G401.6 (cell line): ENCODE results near the gene MAU2.
"Not testable (repeated sequence)": the region's sequence is repeated elsewhere in the genome, so short reads cannot be mapped to it uniquely, and the experiment has no call there.

Experiments
- FAIRE-seq: peaks from 2 replicates; lab custom pipeline; 2012; peaks lifted over from hg19 to GRCh38; lab: Jason Lieb, UNC

Gene MAU2

DNA sequence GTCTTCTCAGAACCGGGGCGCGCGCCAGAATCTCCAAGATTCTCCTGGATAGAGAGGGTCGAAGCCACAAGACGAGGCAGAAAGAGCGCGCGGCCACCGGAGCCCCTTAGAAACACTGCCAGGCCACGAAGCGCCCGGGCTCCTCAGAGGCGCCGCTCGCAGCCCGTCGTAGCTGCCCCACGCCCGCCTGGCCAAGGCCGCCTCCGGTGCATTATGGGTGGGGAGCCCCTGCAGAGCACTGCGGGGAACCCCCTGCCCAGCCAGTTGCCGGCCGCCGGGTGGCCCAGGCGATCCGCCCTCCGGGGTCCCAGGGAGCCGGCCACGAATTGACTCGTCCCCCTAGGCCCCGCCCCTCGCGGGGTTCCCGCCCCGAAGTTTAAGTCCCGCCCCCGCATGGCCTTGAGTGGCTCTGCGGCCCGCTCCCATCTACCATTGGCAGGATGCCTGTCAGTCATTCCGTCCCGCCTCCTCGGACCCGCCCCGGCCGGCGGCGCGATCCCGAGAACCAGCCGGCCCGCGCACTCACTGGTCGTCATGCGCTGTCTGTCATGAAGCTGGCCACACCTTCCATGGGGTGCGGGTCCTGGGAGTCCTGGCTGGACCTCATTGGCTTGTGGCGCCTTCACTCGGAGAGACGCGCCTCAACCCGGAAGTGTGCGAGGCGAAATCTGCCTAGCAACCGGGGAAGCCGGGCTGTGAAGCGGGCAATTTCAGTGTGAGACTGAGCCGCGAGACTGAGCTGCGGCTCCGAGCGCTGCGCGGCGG is 64.7 kb downstream of the MAU2 start:
- FAIRE-seq = peak; percentile 98

DNA sequence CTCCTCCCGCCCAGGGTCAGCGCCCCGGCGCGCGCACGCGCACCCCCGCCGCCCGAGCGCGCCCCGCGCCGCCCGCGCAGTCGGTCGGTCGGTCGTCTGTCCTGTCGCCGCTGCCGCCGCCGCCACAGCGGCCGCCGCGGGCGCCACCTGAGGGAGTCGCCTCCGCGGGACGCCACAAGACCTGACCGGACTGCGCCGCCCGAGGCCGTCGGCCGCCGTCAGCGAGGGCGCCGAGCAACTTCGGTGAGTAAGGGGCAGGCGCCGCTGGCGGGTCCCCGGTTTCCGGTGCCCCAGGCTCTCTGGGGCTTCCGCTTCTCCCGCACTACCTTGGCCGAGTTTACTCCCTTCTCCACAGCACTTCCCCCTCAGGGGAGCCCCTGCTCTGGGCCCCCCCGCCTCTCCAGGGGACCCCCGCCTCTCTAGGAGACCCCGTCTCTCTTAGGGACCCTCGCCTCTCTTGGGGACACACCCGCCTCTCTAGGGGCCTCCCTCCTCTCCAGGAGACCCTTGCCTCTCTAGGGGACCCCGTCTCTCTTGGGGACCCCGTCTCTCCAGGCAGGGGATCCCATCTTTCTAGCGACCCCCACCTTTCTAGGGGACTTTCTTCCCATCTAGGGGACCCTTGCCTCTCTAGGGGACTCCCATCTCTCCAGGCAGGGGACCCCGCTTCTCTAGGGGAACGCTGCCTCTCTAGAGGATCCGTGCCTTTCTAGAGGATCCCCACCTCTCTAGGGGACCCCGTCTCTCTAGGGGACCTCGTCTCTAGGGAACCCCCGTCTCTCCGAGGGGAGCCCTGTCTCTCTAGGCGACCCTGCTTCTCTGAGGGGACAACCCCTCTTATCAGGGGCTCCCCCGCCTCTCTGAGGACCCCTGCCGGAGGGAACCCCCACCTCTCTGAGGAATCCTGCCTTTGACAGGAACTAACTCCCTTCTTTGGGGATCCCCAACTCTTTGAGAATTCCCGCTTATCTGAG is 65.6 kb downstream of the MAU2 start:
- no peak for FAIRE-seq

GRCh38 chr19:19387108-19387507 is 66.5 kb downstream of the MAU2 start:
- no peak for FAIRE-seq

GRCh38 chr19:19388568-19389555 is 68.2 kb downstream of the MAU2 start:
- no peak for FAIRE-seq

DNA sequence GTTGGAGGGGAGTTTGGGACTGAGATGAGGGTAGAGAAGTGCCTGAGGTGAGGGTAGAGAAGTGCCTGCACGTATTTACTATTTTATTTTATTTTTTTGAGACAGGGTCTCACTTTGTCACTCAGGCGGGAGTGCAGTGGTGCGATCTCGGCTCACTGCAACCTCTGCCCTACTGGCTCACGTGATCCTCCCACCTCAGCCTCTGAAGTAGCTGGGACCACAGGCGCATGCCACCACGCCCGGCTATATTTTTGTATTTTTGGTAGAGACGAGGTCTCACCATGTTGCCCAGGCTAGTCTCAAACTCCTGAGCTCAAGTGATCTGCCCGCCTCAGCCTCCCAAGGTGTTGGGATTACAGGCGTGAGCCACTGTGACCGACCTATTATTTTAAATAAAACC is 69.1 kb downstream of the MAU2 start:
- FAIRE-seq = not testable (repeated sequence)

DNA sequence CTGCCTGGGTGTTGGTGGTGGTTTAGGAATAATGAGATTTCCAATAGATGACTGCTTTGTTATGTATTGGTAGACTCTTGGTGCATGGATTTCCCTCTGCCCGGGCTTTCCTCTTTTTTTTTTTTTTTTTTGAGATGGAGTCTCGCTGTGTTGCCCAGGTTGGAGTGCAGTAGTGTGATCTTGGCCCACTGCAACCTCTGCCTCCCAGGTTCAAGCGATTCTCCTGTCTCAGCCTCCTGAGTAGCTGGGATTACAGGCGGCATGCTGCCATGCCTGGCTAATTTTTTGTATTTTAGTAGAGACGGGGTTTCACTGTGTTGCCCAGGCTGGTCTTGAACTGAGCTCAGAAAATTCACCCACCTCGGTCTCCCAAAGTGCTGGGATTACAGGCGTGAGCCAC is 73.7 kb downstream of the MAU2 start:
- not testable (repeated sequence) for FAIRE-seq

DNA sequence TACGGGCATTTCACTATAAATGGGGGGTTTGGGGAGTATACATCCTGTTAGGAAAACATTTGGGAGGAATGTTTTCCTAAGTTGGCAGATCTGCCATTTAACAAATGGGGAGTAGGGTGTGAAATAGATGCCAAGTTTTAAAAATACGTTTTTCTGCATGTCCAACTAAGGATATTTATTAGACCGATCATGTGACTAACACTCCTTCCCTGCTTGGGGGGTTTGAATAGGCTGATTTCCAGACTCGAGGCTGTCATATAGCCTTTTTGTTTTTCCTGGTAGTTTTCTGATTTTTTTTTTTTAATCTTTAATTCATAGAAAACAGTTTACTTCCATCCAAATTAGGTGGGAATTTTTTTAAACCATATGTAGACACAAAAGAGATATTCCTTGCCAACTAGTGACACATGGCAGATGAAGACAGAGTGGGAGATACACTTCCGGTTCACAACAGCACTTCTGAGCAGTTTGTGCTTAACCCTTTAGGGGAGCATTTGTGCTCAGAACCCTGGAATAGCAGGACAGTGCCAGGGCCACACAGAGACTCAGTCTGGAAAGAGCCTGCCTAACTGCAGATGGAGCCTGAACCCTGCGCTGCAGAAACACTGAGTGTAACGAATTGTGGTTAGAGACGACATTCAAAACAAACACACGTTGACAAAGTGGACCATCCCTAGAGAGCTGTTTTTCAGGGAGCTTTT is 79.3 kb downstream of the MAU2 start:
- FAIRE-seq = peak; percentile 85

- no peak for FAIRE-seq
Measured at GRCh38 chr19:19402656-19403372, 82.2 kb downstream of the MAU2 start.

- FAIRE-seq = no peak
Measured at GRCh38 chr19:19403373-19403901, 82.8 kb downstream of the MAU2 start.

GRCh38 chr19:19404879-19405860 is 84.5 kb downstream of the MAU2 start, which contains the start of gene GATAD2A:
Gene GATAD2A, plus strand, starts transcription at chr19:19405675. Its CDS starts 59,671 bp downstream, at chr19:19465346.
- no peak for FAIRE-seq

DNA sequence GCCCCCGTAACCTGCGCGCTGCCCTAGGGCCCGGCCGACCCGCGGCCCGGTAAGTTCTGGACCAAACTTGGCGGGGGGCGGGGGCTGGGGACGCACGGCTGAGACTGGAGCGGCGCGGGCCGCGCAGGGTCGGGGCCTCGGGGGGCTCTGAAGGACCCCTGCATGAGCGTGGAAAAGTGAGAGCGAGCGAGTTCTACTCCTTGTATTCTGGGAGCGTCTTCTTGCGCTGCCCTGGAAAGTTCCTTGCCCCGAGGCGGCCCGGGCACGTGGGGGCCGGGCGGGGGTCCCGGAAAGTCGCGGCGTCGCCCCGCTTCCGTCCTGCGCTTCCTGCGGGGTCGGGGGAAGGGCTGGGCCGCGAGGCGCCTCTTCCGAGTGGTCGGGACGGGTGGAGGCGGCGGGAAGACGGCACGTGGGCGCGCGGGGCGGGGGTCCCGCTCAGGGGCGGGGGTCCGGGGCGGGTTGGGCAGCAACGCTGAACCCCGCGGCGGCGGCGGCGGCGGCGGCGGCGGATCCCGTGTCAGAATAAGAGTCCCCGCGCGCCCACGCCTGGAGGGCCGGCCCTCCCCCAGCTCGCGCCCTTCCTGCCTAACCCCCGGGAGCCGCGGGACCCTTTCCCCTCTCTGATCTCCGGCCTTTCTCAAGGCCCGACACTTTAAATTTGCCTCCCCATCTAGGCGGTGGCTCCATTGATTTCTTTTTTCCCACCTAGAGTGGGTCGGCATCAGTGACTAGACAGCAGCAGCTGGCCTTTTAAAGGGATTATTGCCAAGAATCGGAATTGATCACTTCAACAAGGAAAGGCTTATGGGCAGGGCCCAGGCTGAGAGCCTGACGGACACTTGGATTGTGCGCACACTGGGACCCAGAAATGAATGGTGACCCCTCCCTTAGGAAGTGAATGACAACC is 85.6 kb downstream of the MAU2 start:
- no peak for FAIRE-seq

DNA sequence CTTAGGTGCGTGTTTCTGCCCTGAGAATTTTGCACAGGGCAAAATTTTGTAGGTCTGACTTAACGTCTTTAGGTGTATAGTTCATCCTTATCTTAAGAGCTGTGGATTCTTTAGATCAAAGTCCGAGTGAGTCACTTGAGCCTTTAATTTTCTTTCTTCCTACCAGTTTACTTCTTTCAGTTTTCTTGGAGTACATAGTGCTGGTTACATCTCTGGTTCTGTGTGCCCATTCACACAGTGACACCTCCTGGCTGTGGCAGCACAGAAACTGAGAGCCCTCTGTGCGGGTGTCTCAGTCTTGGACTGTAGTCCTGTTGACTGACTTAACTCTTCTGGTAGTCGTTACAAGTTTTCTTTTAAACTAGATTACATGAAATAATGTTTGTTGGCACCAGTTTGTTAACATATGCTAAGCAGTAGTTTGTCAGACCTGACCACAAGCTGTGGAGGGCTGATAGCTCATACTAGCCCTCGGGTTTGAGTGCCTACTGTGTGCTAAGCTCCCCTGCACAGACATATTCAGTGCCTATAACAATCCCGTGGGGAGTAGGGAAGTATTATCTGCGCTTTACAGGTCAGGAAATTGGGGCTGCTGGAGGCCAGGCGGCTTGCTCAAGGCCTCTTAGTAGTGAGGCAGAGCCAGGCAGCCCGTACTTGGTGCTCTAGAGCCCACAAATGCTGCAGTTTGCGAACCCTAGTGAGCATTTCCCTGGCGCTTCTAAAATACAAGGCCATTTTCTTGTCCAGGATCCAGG is 86.4 kb downstream of the MAU2 start:
- peak; percentile 36 for FAIRE-seq

DNA sequence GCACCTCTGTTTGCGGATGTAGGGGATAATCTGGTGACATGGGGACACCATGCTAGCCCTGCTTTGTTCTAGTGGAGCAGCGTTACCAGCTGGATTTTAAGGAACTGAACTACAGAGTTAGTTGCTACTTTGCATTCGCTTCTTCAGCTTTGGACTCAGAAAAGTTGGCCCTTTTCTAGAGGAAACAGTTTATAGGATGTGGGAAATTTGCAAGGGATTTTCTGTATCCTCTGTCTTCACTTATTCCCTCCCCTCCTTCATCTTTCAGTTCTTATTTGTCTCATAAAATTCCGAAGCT is 87.0 kb downstream of the MAU2 start:
- FAIRE-seq = no peak
